HAP-1 (cell line): Measurements from ENCODE around the gene FCAR.
"Not testable (repeated sequence)": the region's sequence is repeated elsewhere in the genome, so short reads cannot be mapped to it uniquely, and the experiment has no call there.

Experiments used
- DNase-seq, 2 experiments: peaks; one replicate each; pipeline ENCODE4 v3.0.0-alpha.2; 2016 to 2020; ENCODE audit warnings: low spot score in 2 of 2
- H3K27me3 ChIP-seq: fragments of 250-450 bp; sonication (Bioruptor Pico); 2 replicates; pipeline ENCODE4 v1.5.1; 2020; ENCODE audit warnings: low read depth, mild to moderate bottlenecking, moderate library complexity
- H3K36me3 ChIP-seq: fragments of 250-450 bp; sonication (Bioruptor Pico); replicated peaks from 2 replicates; pipeline ENCODE4 v1.5.1; 2020; ENCODE audit warnings: mild to moderate bottlenecking
- H3K4me1 ChIP-seq: fragments of 250-450 bp; sonication (Bioruptor Pico); 2 replicates; pipeline ENCODE4 v1.5.1; 2020; ENCODE audit warnings: mild to moderate bottlenecking
- H3K4me3 ChIP-seq: fragments of 250-450 bp; sonication (Bioruptor Pico); 2 replicates; pipeline ENCODE4 v1.5.1; 2020; ENCODE audit warnings: mild to moderate bottlenecking, moderate library complexity
- H3K9me3 ChIP-seq: fragments of 250-450 bp; sonication (Bioruptor Pico); 2 replicates; pipeline ENCODE4 v1.5.1; 2020; ENCODE audit warnings: mild to moderate bottlenecking, moderate library complexity
- in situ Hi-C: fragments of 300-500 bp; cut with MboI; formaldehyde crosslinking; loops from 3 replicates; pipeline ENCODE4 v1.14.3; 2020; ENCODE audit warnings: low sequenced_read_pairs, inconsistent platforms, mixed read lengths

The FCAR gene

DNA sequence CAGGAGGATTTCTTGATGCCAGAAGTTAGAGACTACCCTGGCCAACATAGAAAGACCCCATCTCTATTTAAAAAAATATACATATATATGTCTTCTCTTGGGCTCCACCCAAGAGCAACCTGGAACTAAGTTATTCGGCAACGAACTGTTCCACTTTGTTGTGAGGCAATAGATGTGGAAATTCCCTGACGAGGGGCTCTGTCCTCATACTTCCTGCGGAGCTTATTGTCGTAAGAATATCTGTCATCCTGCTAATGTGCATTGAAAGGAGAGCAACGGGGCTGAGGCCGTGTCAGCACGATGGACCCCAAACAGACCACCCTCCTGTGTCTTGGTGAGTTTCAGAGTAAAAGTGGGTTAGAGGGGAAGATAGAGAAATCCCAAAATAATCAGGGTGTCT is at the start of gene FCAR:
TSS of gene FCAR (plus strand) at position 246 of the 400 bp plus-strand sequence. CDS start at position 301, 55 bp downstream.
- Histone ChIP-seq H3K4me3 (no peak within 1 kb of the TSS), H3K4me1 (no peaks in the 10 kb centered on the region), H3K36me3 (no peaks in the 10 kb centered on the region), H3K27me3 (no peaks in the 10 kb centered on the region), H3K9me3 (no peaks in the 10 kb centered on the region)
- no peak for DNase-seq
- in situ Hi-C loops = no loop called here

GRCh38 chr19:54824416-54824815 is 49.6 kb upstream of the FCAR start:
- H3K4me1 ChIP-seq, DNase-seq, H3K9me3 ChIP-seq, H3K4me3 ChIP-seq, H3K36me3 ChIP-seq, H3K27me3 ChIP-seq, in situ Hi-C loops: not testable (repeated sequence)

GRCh38 chr19:54825326-54825725 is 48.7 kb upstream of the FCAR start:
- H3K27me3 ChIP-seq, H3K36me3 ChIP-seq, H3K9me3 ChIP-seq, DNase-seq, H3K4me1 ChIP-seq, H3K4me3 ChIP-seq, in situ Hi-C loops: not testable (repeated sequence)

DNA sequence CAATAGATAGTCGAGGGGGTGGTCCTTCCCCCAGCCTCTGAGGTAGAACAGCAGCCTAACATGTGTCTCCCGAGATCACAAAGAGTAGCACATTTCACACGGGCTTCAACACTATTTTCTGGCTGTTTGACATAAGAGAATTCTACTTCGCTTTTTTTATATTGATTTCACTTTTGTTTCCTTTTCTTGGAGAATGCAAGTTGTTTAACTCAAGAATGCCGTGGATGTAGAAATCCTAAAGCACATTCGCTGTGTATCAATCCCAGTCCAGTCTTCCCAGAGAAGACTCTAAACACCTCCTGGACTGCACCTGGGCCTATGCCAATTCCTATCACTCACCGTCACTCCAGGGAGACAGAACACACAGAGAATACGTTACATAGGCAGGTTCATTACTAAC is 46.0 kb upstream of the FCAR start:
- in situ Hi-C loops, H3K27me3 ChIP-seq, H3K4me1 ChIP-seq, H3K4me3 ChIP-seq, H3K9me3 ChIP-seq, DNase-seq, H3K36me3 ChIP-seq: not testable (repeated sequence)

GRCh38 chr19:54832496-54832895 is 41.5 kb upstream of the FCAR start, which contains the start of gene KIR2DS4:
TSS of gene KIR2DS4 (plus strand) at chr19:54832676.
- H3K4me1 ChIP-seq, in situ Hi-C loops, H3K36me3 ChIP-seq, H3K9me3 ChIP-seq, H3K27me3 ChIP-seq, DNase-seq, H3K4me3 ChIP-seq: not testable (repeated sequence)

DNA sequence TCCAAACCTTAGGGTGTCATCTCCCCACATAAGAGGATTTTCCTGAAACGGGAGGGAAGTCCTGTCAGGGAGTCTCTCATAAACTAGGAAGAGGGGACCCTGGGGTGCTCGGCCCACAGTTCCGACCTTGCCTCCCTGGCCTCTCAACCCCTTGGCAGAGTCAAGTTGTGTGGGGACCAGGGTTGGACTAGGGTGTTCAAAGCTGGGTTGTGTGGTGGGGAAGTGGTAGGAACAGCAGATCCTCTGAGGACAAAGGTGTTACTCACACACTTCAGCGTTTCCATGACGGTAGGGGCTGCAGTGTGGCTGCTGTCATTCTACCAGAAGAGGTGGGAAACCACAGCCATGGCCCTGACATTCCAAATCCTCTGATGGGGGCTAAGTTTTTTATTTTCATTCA is 38.9 kb upstream of the FCAR start:
- DNase-seq, H3K4me3 ChIP-seq, H3K9me3 ChIP-seq, H3K36me3 ChIP-seq, H3K4me1 ChIP-seq, in situ Hi-C loops, H3K27me3 ChIP-seq: not testable (repeated sequence)

GRCh38 chr19:54837522-54837921 is 36.5 kb upstream of the FCAR start:
- H3K36me3 ChIP-seq, H3K4me1 ChIP-seq, in situ Hi-C loops, H3K4me3 ChIP-seq, DNase-seq, H3K27me3 ChIP-seq, H3K9me3 ChIP-seq: not testable (repeated sequence)

GRCh38 chr19:54843171-54843570 is 30.9 kb upstream of the FCAR start:
- in situ Hi-C loops, H3K9me3 ChIP-seq, H3K4me1 ChIP-seq, H3K4me3 ChIP-seq, H3K36me3 ChIP-seq, DNase-seq, H3K27me3 ChIP-seq: not testable (repeated sequence)

DNA sequence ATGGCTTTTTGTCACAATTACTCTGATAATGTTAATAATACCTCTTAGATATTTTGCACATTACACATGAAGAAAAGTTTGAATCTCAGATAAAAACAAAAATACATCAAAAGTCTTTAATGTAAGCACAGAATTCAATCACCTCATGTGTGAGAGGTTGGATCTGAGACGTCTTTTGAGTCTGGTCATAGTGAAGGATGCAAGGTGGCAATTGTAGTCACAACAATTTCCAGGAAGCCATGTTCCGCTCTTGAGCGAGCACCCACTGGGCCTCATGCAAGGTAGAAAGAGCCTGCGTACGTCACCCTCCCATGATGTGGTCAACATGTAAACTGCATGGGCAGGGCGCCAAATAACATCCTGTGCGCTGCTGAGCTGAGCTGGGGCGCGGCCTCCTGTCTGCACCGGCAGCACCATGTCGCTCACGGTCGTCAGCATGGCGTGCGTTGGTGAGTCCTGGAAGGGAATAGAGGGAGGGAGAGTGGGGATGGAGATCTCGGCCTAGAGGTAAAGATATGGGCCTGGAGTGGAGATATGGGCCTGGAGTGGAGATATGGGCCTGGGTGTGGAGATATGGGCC is 23.9 kb upstream of the FCAR start, which contains the start of gene KIR3DL2:
TSS of gene KIR3DL2 (plus strand) at position 383 of the 580 bp plus-strand sequence. CDS start at position 416, 33 bp downstream.
- in situ Hi-C loops, H3K27me3 ChIP-seq, H3K36me3 ChIP-seq, H3K4me3 ChIP-seq, DNase-seq, H3K9me3 ChIP-seq, H3K4me1 ChIP-seq: not testable (repeated sequence)

GRCh38 chr19:54850930-54851329 is 23.1 kb upstream of the FCAR start:
- in situ Hi-C loops = no loop called here

DNA sequence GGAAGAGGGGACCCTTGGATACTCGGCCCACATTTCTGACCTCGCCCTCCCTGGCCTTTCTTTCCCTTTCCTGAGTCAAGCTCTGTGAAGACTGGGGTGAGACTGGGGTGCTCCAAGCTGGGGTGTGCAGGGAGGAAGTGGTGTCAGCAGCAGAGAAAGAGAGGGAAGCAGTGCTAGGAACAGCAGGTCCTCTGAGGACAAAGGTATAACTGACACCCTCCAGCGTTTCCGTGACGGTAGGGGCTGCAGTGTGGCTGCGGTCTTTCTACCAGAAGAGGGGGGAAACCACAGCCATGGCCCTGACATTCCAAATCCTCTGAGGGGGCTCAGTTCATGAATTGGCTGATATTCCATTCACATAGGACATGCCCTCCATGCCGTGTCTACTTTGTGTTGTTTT is 22.7 kb upstream of the FCAR start:
- in situ Hi-C loops = no loop called here
- no peak overlapping the region for H3K4me3 ChIP-seq
- DNase-seq = no peak

More at GRCh38 chr19:54850930-54851329, 23.1 kb upstream of the FCAR start:
- H3K27me3 ChIP-seq = no peaks in the 10 kb centered on the region
- DNase-seq = no peak
- H3K4me1 ChIP-seq = no peaks in the 10 kb centered on the region
- no peaks in the 10 kb centered on the region for H3K36me3 ChIP-seq
- no peak overlapping the region for H3K4me3 ChIP-seq
- no peaks in the 10 kb centered on the region for H3K9me3 ChIP-seq

DNA sequence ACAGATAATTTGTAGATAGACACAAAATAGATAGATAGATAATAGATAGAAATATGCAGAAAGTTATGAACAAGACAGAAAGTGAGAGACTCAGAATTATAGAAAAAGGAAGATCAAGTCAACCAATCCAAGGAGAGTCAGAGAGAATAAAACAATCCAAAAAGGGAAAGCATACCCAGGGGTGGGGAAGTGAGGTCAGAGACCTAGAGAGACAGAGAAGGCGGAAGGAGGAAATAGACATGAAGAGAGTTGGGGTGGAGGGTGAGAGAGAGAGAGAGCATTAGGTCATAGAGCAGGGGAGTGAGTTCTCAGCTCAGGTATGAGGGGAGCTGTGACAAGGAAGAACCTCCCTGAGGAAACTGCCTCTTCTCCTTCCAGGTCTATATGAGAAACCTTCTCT is 18.8 kb upstream of the FCAR start:
- H3K4me3 ChIP-seq, H3K36me3 ChIP-seq, H3K27me3 ChIP-seq, DNase-seq, H3K4me1 ChIP-seq, in situ Hi-C loops, H3K9me3 ChIP-seq: not testable (repeated sequence)

More for the DNA sequence above, 22.7 kb upstream of the FCAR start:
- Histone ChIP-seq H3K9me3 (no peaks in the 10 kb centered on the region), H3K36me3 (no peaks in the 10 kb centered on the region), H3K27me3 (no peaks in the 10 kb centered on the region), H3K4me1 (no peaks in the 10 kb centered on the region)

DNA sequence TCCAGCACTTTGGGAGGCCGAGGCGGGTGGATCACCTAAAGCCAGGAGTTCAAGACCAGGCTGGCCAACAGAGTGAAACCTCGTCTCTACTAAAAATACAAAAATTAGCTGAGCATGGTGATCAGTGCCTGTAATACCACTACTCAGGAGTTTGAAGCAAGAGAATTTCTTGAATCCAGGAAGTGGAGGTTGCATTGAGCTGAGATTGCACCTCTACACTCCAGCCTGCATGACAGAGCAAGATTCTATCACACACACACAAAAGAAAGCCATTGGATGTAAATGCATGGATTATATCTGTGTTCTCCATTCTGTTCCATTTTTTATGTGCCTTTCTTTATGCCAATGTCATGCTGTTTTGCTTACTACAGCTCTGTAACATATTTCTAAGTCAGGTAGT is 15.6 kb upstream of the FCAR start:
- H3K9me3 ChIP-seq, H3K4me1 ChIP-seq, H3K36me3 ChIP-seq, in situ Hi-C loops, H3K4me3 ChIP-seq, H3K27me3 ChIP-seq, DNase-seq: not testable (repeated sequence)

DNA sequence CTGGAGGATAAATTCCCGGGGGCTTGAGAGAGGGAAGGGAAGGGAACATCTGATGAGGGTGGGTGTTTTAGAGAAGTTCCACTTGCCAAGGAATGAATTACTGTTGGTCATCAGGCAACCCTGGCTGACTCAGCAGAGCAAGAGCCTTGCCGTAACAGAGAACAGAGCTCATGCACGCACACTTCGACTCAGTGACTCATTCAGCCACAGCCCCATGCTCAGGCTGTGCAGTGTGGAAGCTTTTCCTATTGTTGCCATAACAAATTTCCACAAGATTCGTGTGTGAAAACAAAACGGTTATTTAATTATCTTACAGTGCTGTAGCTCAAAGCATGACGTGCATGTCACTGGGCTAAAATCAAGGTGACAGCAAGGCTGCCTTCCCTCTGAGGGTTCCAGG is 14.6 kb upstream of the FCAR start:
- H3K4me3 ChIP-seq, H3K4me1 ChIP-seq, H3K36me3 ChIP-seq, DNase-seq, in situ Hi-C loops, H3K27me3 ChIP-seq, H3K9me3 ChIP-seq: not testable (repeated sequence)

GRCh38 chr19:54863459-54863858 is 10.6 kb upstream of the FCAR start:
- H3K36me3 ChIP-seq, DNase-seq, H3K4me1 ChIP-seq, in situ Hi-C loops, H3K27me3 ChIP-seq, H3K9me3 ChIP-seq, H3K4me3 ChIP-seq: not testable (repeated sequence)
